Parathyroid adenoma (tissue), 2 donors: ENCODE data around the gene APBB2.
"Not testable (repeated sequence)": the region's sequence is repeated elsewhere in the genome, so short reads cannot be mapped to it uniquely, and the experiment has no call there.

Experiments used
- H2AFZ ChIP-seq: fragments of 300-600 bp; sonication (generic); one replicate; pipeline ENCODE4 v1.7.0; 2017; ENCODE audit warnings: antibody characterized with exemption, mild to moderate bottlenecking
- H3K27ac ChIP-seq: fragments of 300-600 bp; sonication (generic); one replicate; pipeline ENCODE4 v1.7.0; 2017
- H3K27me3 ChIP-seq: fragments of 300-600 bp; sonication (generic); one replicate; pipeline ENCODE4 v1.7.0; 2017; ENCODE audit warnings: low read length; ENCODE audit not compliant: control insufficient read depth, insufficient read depth
- H3K36me3 ChIP-seq: fragments of 300-600 bp; sonication (generic); one replicate; pipeline ENCODE4 v1.7.0; 2017; ENCODE audit warnings: low read length; ENCODE audit not compliant: control insufficient read depth, insufficient read depth
- H3K4me1 ChIP-seq: fragments of 300-600 bp; sonication (generic); one replicate; pipeline ENCODE4 v1.7.0; 2017; ENCODE audit warnings: control low read depth
- H3K4me2 ChIP-seq: fragments of 300-600 bp; sonication (generic); one replicate; pipeline ENCODE4 v1.7.0; 2017; ENCODE audit warnings: low read length
- H3K4me3 ChIP-seq: fragments of 300-600 bp; sonication (generic); one replicate; pipeline ENCODE4 v1.7.0; 2017; ENCODE audit warnings: low read depth, low read length
- H3K79me2 ChIP-seq: fragments of 300-600 bp; sonication (generic); one replicate; pipeline ENCODE4 v1.7.0; 2017; ENCODE audit warnings: control low read depth
- H3K9ac ChIP-seq: fragments of 300-600 bp; sonication (generic); one replicate; pipeline ENCODE4 v1.7.0; 2017; ENCODE audit warnings: mild to moderate bottlenecking
- H3K9me3 ChIP-seq: fragments of 300-600 bp; sonication (generic); one replicate; pipeline ENCODE4 v1.7.0; 2017; ENCODE audit warnings: low read length; ENCODE audit not compliant: control insufficient read depth
- TF ChIP-seq, protein P1 (sequence below): fragments of 300-600 bp; sonication (generic); IDR thresholded peaks from one replicate; pipeline ENCODE4 v1.7.0; 2017; ENCODE audit warnings: antibody characterized with exemption, mild to moderate bottlenecking
- donor health status: primary hyperparathyroidism.

The APBB2 gene

GRCh38 chr4:41064953-41065352, 149.4 kb downstream of the APBB2 start:
- no peaks in the 10 kb centered on the region for H3K4me1 ChIP-seq
- no peaks in the 10 kb centered on the region for H3K79me2 ChIP-seq
- H3K4me2 ChIP-seq, result no peak overlapping the region
- no peak overlapping the region for H3K9ac ChIP-seq
- H3K27ac ChIP-seq, result no peak overlapping the region
- no peaks in the 10 kb centered on the region for H3K27me3 ChIP-seq
- no peaks in the 10 kb centered on the region for H3K9me3 ChIP-seq
- no peaks in the 10 kb centered on the region for H3K36me3 ChIP-seq
- no peak overlapping the region for H3K4me3 ChIP-seq
- TF ChIP-seq, protein P1, sequence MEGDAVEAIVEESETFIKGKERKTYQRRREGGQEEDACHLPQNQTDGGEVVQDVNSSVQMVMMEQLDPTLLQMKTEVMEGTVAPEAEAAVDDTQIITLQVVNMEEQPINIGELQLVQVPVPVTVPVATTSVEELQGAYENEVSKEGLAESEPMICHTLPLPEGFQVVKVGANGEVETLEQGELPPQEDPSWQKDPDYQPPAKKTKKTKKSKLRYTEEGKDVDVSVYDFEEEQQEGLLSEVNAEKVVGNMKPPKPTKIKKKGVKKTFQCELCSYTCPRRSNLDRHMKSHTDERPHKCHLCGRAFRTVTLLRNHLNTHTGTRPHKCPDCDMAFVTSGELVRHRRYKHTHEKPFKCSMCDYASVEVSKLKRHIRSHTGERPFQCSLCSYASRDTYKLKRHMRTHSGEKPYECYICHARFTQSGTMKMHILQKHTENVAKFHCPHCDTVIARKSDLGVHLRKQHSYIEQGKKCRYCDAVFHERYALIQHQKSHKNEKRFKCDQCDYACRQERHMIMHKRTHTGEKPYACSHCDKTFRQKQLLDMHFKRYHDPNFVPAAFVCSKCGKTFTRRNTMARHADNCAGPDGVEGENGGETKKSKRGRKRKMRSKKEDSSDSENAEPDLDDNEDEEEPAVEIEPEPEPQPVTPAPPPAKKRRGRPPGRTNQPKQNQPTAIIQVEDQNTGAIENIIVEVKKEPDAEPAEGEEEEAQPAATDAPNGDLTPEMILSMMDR, result no peak
- no peak overlapping the region for H2AFZ ChIP-seq

DNA sequence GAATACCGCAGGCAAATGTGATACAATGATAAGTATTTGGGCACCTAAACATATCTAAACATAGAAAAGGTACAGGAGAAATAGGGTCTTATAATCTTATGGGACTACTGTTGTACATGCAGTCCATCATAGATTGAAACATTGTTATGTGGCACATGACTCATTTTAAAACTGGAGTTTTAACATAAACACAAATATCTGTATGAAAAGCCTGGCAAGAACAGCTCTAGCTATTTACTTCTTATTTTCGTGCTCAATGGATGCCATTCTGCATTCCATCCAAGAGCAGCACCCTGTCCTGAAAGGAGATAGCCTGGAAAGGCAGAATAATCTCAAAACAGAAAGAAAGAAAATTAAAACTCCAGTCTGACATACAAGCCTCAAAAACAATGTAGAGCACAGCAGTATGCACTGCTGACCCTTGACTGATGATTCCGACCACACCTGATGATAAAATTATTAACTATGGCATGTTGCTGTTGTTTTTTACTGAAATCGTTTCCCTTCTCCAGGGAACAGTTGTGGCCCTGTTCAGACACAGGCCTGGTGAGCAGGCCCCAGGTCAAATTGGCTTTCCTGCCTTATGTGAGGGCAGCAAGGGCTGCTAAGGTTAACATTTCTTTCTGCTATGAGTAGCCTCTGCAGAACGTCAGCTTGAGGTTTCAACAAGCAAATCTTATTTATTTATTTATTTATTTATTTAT, 152.7 kb downstream of the APBB2 start:
- H3K4me1 ChIP-seq, result no peaks in the 10 kb centered on the region
- H3K27ac ChIP-seq, result no peak overlapping the region
- H2AFZ ChIP-seq, result no peak overlapping the region

DNA sequence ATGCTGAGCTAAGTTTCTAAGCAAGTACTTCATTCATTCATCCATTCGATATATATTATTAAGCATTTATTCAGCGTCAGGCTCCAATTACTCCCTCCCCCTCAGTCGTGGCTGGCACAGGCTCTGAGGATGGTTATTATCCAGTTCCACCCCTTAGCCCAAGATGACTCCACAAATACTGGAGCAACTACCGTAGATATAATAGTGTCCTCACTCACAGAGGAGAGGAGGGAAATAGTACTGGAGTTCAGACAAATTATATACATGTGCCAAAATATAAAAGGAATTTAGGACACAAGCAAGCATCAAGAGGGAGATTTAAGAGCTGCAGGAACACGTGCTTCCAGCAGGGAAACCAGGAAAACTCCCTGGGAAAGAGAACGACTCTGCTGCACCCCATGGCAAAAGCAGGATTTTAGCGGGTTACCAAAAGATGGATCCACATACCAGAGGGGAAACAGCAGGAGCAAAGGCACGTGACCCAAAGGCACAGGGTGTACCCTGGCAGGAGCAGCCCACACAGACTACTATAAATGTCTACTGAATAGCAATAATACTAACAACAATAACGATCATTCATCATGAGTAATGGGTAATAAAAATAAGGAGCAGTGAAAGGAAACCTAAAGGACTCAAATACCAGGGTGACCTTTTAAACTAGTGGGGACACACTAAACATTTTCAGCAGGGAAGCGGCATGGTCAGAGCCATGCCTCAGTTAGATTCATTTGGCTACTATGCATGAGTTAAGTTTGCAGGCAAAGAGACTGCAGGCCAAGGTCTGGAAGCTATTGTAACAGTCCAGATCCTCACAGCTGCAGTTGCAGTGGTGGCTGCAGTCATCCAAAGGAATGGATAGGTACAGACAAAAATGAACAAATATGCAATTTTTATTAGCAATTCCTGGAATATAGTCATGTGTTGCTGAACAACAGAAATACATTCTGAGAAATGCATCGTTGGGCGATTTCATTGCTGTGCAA, 153.7 kb downstream of the APBB2 start:
- Histone ChIP-seq H2AFZ (no peak overlapping the region), H3K36me3 (no peaks in the 10 kb centered on the region), H3K9ac (no peak overlapping the region), H3K27ac (no peak overlapping the region), H3K4me2 (no peak overlapping the region), H3K79me2 (no peaks in the 10 kb centered on the region), H3K27me3 (no peaks in the 10 kb centered on the region), H3K4me1 (no peaks in the 10 kb centered on the region), H3K4me3 (no peak overlapping the region), H3K9me3 (no peaks in the 10 kb centered on the region)
- TF ChIP-seq, protein P1, result no peak

More for the DNA sequence above, 152.7 kb downstream of the APBB2 start:
- TF ChIP-seq, protein P1, result no peak
- H3K27me3 ChIP-seq, result no peaks in the 10 kb centered on the region
- H3K79me2 ChIP-seq, result no peaks in the 10 kb centered on the region
- no peak overlapping the region for H3K9ac ChIP-seq
- no peaks in the 10 kb centered on the region for H3K9me3 ChIP-seq
- no peak overlapping the region for H3K4me2 ChIP-seq
- no peak overlapping the region for H3K4me3 ChIP-seq
- H3K36me3 ChIP-seq, result no peaks in the 10 kb centered on the region

DNA sequence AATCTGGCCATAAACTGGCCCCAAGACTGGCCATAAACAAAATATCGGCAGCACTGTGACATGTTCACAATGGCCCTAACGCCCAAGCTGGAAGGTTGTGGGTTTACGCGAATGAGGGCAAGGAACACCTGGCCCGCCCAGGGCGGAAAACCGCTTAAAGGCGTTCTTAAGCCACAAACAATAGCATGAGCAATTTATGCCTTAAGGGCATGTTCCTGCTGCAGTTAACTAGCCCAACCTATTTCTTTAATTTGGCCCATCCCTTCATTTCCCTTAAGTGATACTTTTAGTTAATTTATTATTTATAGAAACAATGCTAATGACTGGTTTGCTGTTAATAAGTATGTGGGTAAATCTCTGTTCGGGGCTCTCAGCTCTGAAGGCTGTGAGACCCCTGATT, 154.9 kb downstream of the APBB2 start:
- H3K79me2 ChIP-seq, H2AFZ ChIP-seq, H3K9ac ChIP-seq, H3K4me3 ChIP-seq, H3K4me2 ChIP-seq, H3K27ac ChIP-seq, H3K36me3 ChIP-seq, H3K9me3 ChIP-seq, H3K27me3 ChIP-seq, H3K4me1 ChIP-seq: not testable (repeated sequence)

DNA sequence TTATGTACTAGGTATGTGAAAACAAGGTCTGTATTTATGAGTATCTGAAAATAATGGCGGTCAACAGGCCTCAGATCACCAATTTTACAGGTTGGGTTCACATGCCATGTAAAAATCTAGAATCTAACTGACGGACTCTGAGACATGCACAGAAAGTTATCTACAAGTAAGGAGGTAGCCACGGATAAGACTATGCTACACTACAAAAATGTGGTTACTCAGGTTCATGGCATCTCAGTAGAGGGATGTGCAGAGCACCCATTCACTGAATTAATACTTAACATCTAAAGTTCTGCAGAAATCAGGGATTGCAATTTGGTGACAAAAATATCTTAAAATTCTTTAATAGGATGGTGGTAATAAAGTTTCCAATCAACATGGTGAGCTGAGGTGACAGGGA, 155.9 kb downstream of the APBB2 start:
- Histone ChIP-seq H3K9ac (no peak overlapping the region), H3K27ac (no peak overlapping the region), H3K36me3 (no peaks in the 10 kb centered on the region), H3K79me2 (peaks cover 4% of the 10 kb centered on the region), H3K4me3 (no peak overlapping the region), H3K27me3 (no peaks in the 10 kb centered on the region), H3K9me3 (no peaks in the 10 kb centered on the region), H3K4me2 (no peak overlapping the region), H2AFZ (no peak overlapping the region), H3K4me1 (no peaks in the 10 kb centered on the region)
- TF ChIP-seq, protein P1, result no peak
